AG10803 (cell line): ENCODE measurements around the gene CDC42BPG.
"Not testable (repeated sequence)": the region's sequence is repeated elsewhere in the genome, so short reads cannot be mapped to it uniquely, and the experiment has no call there.

Experiments used
- DNase-seq: peaks from one replicate; pipeline ENCODE4 v3.0.0; 2010; ENCODE audit warnings: low read depth
- H3K4me3 ChIP-seq: 2 replicates; pipeline ENCODE4 v1.5.1; 2011; ENCODE audit warnings: mild to moderate bottlenecking, low read length, control low read depth
- TF ChIP-seq, protein P1 (sequence below): conservative IDR thresholded peaks from 2 replicates; pipeline ENCODE4 v1.5.1; 2011; ENCODE audit warnings: mild to moderate bottlenecking, low read length, control low read depth, inconsistent platforms

CDC42BPG gene

GRCh38 chr11:64827451-64827839 is 17.0 kb downstream of the CDC42BPG start:
- DNase-seq: no peak
- TF ChIP-seq, protein P1, sequence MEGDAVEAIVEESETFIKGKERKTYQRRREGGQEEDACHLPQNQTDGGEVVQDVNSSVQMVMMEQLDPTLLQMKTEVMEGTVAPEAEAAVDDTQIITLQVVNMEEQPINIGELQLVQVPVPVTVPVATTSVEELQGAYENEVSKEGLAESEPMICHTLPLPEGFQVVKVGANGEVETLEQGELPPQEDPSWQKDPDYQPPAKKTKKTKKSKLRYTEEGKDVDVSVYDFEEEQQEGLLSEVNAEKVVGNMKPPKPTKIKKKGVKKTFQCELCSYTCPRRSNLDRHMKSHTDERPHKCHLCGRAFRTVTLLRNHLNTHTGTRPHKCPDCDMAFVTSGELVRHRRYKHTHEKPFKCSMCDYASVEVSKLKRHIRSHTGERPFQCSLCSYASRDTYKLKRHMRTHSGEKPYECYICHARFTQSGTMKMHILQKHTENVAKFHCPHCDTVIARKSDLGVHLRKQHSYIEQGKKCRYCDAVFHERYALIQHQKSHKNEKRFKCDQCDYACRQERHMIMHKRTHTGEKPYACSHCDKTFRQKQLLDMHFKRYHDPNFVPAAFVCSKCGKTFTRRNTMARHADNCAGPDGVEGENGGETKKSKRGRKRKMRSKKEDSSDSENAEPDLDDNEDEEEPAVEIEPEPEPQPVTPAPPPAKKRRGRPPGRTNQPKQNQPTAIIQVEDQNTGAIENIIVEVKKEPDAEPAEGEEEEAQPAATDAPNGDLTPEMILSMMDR: no peak

GRCh38 chr11:64826578-64827450 is 17.6 kb downstream of the CDC42BPG start:
- no peak for DNase-seq
- TF ChIP-seq, protein P1: no peak
- no peak overlapping the region for H3K4me3 ChIP-seq

More at GRCh38 chr11:64827451-64827839, 17.0 kb downstream of the CDC42BPG start:
- no peak overlapping the region for H3K4me3 ChIP-seq

- no peak for DNase-seq
- H3K4me3 ChIP-seq: no peak overlapping the region
- TF ChIP-seq, protein P1: no peak
Observed at GRCh38 chr11:64826062-64826461, 18.4 kb downstream of the CDC42BPG start.

DNA sequence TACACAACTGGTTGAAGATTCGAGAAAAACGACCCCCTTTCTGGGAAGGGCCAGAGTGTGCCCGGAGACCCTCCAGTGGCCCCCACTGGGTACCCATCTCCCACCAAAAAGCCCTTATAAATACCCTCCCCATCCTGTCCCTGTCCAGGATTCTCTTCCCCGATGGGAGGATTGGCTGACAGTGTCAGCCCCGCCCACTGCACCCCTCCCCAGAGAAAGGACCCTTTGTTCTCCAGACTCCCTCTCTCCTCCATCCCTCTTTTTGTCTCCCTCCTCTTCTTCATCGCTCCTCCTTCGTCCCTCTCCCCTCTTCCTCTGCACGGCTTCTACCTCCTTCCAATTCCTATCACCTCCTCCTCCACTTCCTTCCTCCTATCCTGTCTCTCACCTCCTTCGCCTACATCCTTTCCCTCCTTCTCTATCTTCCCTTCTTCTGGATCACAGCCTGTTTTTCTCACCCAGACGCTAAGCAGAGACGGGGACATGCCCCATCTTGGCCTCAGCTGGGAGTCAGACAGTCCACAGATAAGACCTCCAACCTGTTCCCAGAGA is 20.8 kb downstream of the CDC42BPG start:
- TF ChIP-seq, protein P1: no peak
- H3K4me3 ChIP-seq: no peak overlapping the region
- DNase-seq: no peak

- no peak overlapping the region for H3K4me3 ChIP-seq
- TF ChIP-seq, protein P1: no peak
- DNase-seq: no peak
Observed at GRCh38 chr11:64817476-64817875, 27.0 kb downstream of the CDC42BPG start.

DNA sequence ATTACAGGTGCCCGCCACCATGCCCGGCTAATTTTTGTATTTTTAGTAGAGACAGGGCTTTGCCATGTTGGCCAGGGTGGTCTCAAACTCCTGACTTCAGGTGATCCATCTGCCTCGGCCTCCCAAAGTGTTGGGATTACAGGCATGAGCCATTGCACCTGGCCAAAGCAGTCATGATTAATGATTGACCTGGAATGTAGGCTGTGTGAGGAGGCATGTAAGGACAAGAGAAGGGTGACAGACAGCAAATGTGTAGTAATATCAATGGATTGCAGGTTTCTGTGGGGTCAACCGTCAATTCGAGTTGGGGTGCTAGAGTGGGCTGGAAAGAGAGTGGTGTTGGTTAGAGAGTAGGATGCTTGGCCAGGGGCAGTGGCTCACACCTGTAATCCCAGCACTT is 29.0 kb downstream of the CDC42BPG start:
- H3K4me3 ChIP-seq, DNase-seq: not testable (repeated sequence)

- DNase-seq: no peak
- H3K4me3 ChIP-seq: no peak overlapping the region
Observed at GRCh38 chr11:64814712-64815187, 29.7 kb downstream of the CDC42BPG start.

More at GRCh38 chr11:64814712-64815187, 29.7 kb downstream of the CDC42BPG start:
- TF ChIP-seq, protein P1: no peak
